Inflammatory macrophage treated with lipopolysaccharide for 4 hours (primary cell): ENCODE data around the gene PHYHIPL.

Experiments used
- DNase-seq: peaks from one replicate; pipeline ENCODE4 v3.0.0-alpha.2; 2020

PHYHIPL gene

DNA sequence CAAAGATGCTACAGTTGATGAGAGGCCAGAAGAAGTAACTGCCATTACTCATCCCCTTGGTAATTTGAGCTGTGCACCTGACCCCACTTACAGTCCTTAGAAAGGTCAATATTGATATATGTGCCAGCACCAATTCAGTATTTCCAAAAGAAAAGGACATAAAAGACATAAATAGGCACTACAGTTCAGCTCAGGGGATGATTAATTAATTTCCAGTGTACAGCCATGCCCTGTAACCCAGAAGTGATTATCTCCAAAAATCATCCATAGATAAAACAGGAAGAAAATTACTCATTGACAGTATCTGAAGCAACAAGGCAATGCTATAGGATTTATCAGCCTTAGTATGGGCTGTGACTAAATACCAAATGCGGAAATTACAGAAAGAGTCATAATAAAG lies 82.4 kb downstream of the PHYHIPL start:
- DNase-seq: no peak

GRCh38 chr10:59265141-59265540 lies 88.7 kb downstream of the PHYHIPL start:
- no peak for DNase-seq

GRCh38 chr10:59266321-59266720 lies 89.9 kb downstream of the PHYHIPL start:
- no peak for DNase-seq

DNA sequence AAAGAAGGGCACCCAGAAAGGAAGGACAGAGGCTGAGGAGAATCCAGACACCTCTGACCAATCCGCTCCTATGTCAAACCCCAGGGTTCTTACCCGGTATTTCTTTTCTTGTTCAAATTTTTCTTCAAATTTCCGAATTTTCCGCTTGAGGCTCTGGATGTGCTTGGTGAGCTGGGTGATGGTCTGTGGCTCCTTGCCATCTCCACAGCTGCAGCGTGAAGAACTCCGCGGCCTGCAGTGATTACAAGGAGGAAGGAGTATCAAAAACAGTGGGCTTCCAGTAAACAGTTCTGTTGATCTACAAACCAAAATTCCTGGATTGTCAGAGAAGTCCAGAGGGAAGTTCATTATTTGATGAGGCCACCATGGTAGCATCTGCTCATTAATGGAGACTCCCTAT lies 92.0 kb downstream of the PHYHIPL start:
- no peak for DNase-seq

DNA sequence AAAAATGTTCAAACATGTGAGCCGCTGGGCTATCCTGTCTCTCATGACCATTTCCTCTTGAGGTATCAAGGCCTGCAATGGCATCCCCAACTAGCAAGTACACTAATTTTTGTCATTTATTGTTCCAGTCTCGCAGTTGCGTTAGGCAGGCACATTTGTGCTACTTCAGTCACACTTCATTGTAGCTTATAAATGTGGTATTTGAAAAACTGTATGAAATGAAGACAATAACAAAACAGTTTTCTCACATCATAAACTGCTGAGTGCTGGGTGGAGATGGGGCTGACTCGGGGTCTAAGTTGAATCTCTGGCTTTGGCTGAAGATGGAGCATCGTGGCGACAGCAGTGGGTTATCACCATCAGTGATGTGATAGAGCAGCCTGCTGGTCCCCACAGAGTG lies 93.2 kb downstream of the PHYHIPL start:
- no peak for DNase-seq

GRCh38 chr10:59270492-59270891 lies 94.0 kb downstream of the PHYHIPL start:
- DNase-seq: no peak

- no peak for DNase-seq
Measured at GRCh38 chr10:59271160-59271559, 94.7 kb downstream of the PHYHIPL start.

DNA sequence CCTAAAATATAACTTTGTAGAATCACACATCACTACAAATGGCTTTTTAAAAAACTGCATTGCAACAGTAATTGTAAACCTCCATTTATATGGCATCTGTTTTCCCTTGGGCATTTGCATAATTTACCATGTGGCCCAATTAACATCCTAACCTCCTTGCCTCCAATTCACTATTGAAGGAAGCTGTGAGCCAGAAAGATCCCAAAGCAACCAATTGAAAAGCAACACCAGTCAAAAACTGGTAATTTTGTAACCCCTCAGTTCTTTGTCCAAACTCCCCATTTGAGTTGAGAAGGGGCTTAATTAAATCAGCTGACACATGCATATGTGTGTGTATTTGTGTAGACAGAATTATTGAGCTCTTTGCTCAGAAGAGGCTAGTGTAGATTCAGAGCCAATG lies 95.6 kb downstream of the PHYHIPL start:
- DNase-seq: no peak

DNA sequence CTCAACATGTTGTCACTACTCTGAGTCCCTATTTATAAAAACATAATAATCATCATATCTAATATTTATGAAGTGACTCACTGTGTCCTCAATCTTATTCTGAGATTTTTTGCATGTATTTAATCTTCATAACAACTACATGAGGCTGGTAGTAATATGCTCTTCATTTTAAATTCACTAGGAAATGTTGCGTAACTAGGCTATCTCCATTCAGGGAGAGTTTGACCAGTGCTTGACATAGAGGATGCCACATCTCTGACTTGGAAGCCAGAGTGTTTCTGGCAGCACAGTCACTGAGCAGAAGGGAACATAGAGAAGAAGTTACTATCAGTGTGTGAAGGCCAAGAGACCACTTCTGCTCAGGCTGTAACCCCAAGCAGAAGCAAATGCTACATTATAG lies 97.0 kb downstream of the PHYHIPL start:
- no peak for DNase-seq

DNA sequence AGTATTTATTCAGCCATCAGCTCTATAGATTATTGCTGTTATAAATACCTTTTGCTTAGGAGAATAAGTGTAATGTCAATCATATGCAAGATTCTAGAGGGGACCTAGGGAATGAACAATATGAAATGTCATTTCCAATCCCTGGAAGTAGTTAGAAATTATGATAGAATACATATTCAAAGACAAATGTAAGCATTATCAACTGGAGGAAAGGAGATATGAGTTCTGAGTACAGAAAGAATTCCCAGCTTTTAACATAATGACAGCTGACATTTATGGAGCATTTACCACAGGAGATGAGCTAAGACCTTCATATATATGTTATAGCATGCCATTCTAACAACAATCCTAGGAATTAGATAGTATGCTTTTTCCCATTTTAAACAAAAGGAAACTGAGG lies 99.7 kb downstream of the PHYHIPL start:
- no peak for DNase-seq

DNA sequence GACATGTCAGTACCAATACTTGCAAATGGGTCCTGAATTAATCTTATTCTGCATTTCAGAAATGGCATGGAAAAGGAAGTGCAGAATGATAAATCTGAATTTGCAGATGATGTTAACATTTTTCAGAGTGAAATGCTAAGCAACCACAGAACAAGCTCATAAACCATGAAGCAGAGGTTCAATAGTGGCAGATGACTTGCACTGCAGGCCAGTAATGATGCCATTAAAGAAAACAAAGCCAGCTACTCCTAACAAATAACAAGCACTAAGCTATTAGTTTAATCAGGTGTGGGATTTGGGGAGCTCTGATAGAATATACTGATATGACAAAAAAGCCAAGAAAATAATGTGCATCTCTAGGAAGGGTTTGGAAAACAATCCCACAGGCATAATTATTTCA lies 100.5 kb downstream of the PHYHIPL start:
- no peak for DNase-seq

- DNase-seq: no peak
Measured at GRCh38 chr10:59279476-59279875, 103.0 kb downstream of the PHYHIPL start.

DNA sequence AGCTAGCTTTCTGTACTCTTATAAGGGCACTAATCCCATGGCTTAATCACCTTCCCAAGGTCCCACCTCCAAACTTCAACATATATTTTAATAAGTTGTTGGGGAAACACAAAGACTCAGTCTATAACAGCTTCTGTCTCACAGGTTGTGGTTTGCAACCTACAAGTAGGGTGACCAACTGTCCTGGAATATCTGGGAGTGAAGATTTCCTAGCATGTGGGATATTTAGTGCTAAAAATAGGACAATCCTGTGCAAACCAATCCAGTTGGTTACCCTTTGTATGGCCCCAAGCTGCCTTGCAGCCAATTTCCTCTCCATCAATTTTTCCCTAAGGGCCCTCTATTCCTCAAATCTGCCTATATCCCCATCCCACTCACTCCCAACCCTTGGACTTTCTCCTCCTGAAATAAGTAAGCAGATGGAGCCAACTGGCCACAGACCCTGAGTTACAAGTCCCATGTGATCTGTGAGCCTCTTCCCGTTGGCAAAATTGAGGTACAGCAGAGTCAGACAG lies 103.6 kb downstream of the PHYHIPL start:
- no peak for DNase-seq

DNA sequence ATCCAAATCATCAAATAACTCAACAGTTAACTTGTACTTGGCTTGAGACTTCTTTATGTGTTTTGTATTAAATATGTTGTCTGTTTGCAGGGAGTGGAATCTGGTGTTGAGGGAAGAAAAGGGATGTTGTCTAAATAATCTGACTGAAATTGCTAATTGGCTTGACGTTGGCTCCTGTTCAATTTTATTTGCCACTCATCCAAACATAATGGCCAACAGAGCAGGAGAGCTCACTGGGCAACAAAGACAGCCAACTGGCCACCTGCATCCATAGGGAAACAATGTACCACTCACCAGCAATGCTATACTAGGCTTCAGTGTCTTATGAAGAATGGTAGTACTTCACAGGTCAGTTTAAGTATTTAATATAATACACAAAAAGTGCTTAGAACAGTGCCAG lies 105.4 kb downstream of the PHYHIPL start:
- DNase-seq: no peak

DNA sequence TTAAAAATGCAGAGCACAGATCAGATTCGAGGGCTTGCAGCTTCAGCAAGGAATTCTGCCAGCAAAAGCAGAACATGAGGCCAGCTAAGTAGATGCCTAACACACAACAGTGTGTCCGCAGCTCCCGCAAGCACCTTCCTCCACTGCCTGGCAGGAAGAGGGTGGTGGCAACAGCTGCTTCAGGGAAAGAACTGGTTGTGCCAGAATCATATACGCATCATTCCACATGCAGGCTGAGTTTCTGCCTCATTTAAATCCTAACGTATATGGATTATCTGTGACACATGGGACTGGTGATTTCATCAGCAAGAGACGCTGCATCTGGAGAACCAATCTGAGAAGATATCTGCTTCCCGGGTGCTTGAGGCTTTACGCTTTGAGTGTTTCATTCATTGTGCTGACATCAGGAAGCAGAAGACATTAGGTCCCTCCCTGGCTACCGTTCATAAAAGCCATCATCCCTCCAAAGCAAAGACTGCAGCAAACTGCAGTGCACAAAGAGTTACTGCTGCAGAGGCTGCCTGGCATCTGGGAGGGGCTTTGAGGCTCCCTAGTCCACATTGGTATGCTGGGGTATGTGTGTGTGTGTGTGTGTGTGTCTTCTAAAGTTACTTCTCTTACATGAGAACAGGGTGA lies 107.1 kb downstream of the PHYHIPL start:
- no peak for DNase-seq

GRCh38 chr10:59284118-59284975 lies 107.9 kb downstream of the PHYHIPL start:
- DNase-seq: no peak

DNA sequence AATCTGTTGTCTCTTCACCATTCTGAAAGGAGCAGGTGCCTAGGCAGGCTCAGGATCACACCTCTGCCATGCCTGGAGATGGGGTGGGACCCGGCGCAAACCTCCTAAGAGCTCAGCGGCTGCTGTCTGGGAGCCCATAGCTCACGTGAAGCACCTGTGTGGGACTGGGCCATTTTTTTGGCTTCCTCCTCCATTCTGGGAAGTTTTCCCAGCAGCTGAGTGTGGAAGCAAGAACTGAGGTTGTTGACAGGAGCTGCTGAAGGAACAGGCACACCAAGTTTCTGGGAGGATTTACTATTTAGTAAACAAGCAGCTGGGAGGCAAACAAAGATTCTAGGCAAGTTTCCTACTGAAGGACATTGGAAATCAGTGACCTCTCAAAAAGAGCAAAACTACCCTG lies 108.6 kb downstream of the PHYHIPL start:
- no peak for DNase-seq

GRCh38 chr10:59285848-59286247 lies 109.4 kb downstream of the PHYHIPL start:
- no peak for DNase-seq

GRCh38 chr10:59287587-59288255 lies 111.3 kb downstream of the PHYHIPL start:
- DNase-seq: no peak

- DNase-seq: no peak
Measured at GRCh38 chr10:59289853-59290252, 113.4 kb downstream of the PHYHIPL start.

DNA sequence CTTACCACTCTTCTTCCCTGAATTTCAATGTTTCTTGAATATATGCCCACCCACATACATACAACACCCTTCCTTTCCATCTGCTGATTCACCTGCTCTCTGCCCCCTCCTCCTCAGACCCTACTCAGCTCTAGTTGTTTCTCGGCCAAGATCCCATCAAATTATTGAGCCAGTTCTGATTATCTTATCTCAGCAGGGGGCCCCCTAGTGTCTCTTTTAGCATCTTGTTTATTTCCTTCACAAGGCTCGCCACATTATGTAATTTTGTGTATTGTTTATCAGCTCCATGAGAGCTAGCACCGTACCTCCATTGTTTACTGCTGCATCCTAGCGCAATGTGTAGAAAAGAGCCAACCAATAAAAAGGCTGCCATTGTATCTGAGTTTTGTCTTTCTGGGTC lies 114.0 kb downstream of the PHYHIPL start:
- no peak for DNase-seq
